ENCODE data around the gene ZMYM2. TPM values are rescaled to one million over a fixed set of nuclear protein-coding genes. Genes with fewer than 3 reads are reported as not detected.

Gene ZMYM2
- total and polyA plus RNA-seq, 8 donors, result 10.8 to 182 (median 75.3) TPM

GRCh38 chr13:19978831-19979437 lies 20.4 kb downstream of the ZMYM2 start:
- intact Hi-C loops (cut with DNase I; ENCODE audit: low total_unique reads), result no loop called here
- Histone ChIP-seq H3K36me3 (peaks cover 8 to 58% (median 50%) of the 10 kb centered on the region in 4 donors), H3K9me3 (peaks cover 0 to 9% (median 7%) of the 10 kb centered on the region in 4 donors), H3K4me3 (no peak overlapping the region), H3K27me3 (no peaks in the 10 kb centered on the region), H3K4me1 (peaks cover 0 to 26% (median 7%) of the 10 kb centered on the region in 4 donors), H3K27ac (no peak overlapping the region)
- no peak for DNase-seq
- WGBS, 5 donors, result 82 to 98% (median 95%) methylated on average over 4 of the region's 4 CpGs
- TF ChIP-seq POLR2A (IDR thresholded peaks at IDR 0.05), result no peak
- no peak for TF ChIP-seq CTCF (IDR thresholded peaks at IDR 0.05)
- TF ChIP-seq EP300 (IDR thresholded peaks at IDR 0.05), result no peak
- TF ChIP-seq POLR2AphosphoS5 (IDR thresholded peaks at IDR 0.05), result no peak

- WGBS, 5 donors, result 83 to 90% (median 87%) methylated on average over 3 of the region's 3 CpGs
Measured at GRCh38 chr13:19981685-19982238, 23.2 kb downstream of the ZMYM2 start.

GRCh38 chr13:19982447-19983043 lies 24.0 kb downstream of the ZMYM2 start:
- WGBS, 5 donors, result 78 to 82% (median 78%) methylated on average over 5 of the region's 5 CpGs

More at GRCh38 chr13:19981685-19982238, 23.2 kb downstream of the ZMYM2 start:
- DNase-seq, result no peak
- H3K9me3 ChIP-seq, result peaks cover 0 to 9% (median 7%) of the 10 kb centered on the region in 4 donors
- intact Hi-C loops (cut with DNase I; ENCODE audit: low total_unique reads), result no loop called here
- H3K27ac ChIP-seq, result no peak overlapping the region
- TF ChIP-seq CTCF (IDR thresholded peaks at IDR 0.05) (no peak), POLR2A (IDR thresholded peaks at IDR 0.05) (no peak), EP300 (IDR thresholded peaks at IDR 0.05) (no peak), POLR2AphosphoS5 (IDR thresholded peaks at IDR 0.05) (no peak)
- H3K27me3 ChIP-seq, result no peaks in the 10 kb centered on the region
- peaks cover 8 to 53% (median 37%) of the 10 kb centered on the region in 4 donors for H3K36me3 ChIP-seq
- H3K4me3 ChIP-seq, result no peak overlapping the region
- H3K4me1 ChIP-seq, result peaks cover 0 to 36% (median 9%) of the 10 kb centered on the region in 4 donors

More at GRCh38 chr13:19982447-19983043, 24.0 kb downstream of the ZMYM2 start:
- Histone ChIP-seq H3K4me1 (peaks cover 0 to 36% (median 9%) of the 10 kb centered on the region in 4 donors), H3K36me3 (peaks cover 8 to 50% (median 37%) of the 10 kb centered on the region in 4 donors), H3K27me3 (no peaks in the 10 kb centered on the region), H3K27ac (no peak overlapping the region), H3K9me3 (peaks cover 0 to 9% (median 7%) of the 10 kb centered on the region in 4 donors), H3K4me3 (no peak overlapping the region)
- TF ChIP-seq POLR2A (IDR thresholded peaks at IDR 0.05) (no peak), CTCF (IDR thresholded peaks at IDR 0.05) (no peak)
- intact Hi-C loops (cut with DNase I; ENCODE audit: low total_unique reads), result no loop called here
- no peak for DNase-seq

Measured in stomach (tissue), 9 donors.